Smooth muscle cell of trachea (primary cell): Measurements from ENCODE around the gene ZIK1. TPM values are rescaled to one million over a fixed set of nuclear protein-coding genes. Genes with fewer than 3 reads are reported as not detected.

Source experiments
- total RNA-seq: library from RNA; depleted of rRNA; stranded (reverse); fragments of >200 nt; gene quantifications from 2 replicates; pipeline ENCODE4 v1.2.1, GENCODE V29; 2014

Gene ZIK1
- 7.0 and 8.1 TPM in 2 replicates for total RNA-seq

DNA sequence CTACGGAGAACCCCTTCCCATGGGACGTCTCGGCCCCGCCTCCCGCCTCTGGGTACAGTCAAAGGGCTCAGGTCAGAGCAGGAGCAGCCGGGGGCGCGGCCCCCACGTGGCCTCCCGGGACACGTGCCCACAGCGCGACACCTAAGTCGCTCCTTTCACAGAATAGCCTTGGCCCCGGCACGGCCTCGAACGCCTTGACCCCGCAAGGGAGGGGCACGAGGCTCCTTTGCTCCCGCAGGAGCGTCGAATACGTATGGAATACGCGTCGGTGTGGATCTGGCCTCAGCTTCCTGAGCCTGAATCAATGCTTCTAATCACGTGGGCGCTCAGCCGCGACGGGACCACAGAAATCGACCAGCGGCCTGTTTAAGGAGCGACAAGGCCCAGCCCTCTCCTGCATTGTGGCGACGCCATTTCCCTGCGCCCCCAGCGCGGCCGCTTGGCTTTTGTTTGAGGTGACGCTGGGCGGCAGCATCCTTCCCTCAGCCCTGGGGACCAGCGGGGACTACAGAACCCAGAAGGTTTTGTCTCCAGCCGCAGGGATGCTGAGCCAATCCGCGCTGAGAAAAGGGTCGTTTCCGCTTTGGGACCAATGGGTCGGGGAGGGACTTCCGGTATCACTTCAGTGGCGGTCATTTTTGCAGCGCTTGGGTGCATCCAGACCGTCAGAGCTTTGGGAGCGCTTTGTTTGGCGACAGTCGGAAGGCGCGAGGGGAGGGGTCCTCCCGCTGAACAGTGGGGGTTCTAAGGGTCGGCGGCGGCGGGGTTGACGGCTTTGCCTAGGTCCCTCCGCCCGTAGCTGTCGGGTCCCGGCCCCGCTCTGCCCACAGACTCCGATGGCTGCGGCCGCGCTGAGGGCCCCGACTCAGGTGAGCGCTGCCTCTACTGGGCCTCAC lies at the start of gene ZIK1:
TSS of gene ZIK1 (plus strand) at position 625 of the 896 bp plus-strand sequence. CDS start at position 837, 212 bp downstream.

DNA sequence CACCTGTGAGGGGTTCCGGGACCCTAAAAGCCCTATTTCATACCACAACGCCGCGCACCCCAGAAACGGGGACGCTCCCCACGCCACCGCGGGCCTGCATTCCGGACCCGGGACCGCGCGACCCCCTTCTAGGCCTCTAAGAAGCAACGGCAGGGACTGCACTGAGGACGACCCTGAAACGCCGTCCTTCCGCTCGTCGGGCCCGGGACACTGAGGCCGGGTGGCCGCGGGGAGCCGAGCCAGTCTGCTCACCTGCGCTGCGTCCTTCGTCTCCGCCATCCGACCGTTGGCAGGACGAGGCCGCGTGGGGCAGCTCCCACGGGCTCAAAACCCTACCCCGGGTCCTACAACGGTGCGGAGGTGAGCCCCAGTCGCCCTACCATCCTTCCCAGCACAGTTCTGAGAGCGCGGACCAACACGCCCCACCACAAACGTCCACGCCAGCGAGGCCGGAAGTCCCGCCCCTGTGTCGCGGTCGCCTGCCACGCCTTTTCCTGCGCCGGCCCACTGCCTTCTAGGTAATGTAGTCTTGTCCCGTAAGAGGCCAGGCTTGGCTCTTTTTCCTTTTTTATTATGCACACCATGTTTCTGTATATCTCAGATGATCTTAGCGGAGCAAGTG lies 24.4 kb upstream of the ZIK1 start, which contains the start of gene ZNF550:
TSS of gene ZNF550 (minus strand) at position 460 of the 622 bp plus-strand sequence. CDS start at position 279, 181 bp downstream.

DNA sequence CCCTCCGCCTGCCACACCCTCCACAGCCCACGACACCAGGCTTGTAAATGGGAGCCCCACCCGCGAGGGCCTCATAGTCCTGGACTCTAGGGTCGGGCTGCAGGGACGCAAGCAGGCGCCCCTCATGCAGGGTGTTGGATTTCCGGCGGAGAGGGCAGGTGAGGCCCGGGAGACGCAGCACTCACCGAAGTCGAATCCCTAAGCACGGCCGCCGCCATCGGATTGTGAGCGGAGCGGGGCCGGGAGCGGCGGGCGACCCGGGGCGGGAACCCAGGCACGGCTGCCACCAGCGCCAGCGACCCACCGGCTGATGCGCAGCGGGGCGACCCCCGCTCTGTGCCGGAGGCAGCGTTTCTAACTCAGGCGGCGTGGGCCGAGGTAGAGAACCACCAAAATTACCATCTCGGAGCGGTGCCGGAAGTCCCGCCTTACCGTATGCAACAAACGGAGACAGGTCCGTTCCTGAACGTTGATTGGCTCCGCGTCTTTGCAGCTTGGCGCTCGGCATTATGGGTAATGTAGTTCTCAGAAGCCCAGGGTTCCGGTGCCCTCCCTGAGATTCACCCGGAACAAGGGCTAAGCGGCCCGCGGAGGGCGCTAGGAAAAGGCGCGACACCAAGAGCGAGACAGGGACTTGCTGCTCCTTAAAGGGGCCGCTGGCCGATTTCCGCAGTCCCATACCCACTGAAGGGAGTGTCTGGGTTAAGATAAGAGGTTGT lies 5.3 kb upstream of the ZIK1 start, which contains the start of gene ZNF416:
TSS of gene ZNF416 (minus strand) at position 425 of the 719 bp plus-strand sequence. CDS start at position 218, 207 bp downstream.

DNA sequence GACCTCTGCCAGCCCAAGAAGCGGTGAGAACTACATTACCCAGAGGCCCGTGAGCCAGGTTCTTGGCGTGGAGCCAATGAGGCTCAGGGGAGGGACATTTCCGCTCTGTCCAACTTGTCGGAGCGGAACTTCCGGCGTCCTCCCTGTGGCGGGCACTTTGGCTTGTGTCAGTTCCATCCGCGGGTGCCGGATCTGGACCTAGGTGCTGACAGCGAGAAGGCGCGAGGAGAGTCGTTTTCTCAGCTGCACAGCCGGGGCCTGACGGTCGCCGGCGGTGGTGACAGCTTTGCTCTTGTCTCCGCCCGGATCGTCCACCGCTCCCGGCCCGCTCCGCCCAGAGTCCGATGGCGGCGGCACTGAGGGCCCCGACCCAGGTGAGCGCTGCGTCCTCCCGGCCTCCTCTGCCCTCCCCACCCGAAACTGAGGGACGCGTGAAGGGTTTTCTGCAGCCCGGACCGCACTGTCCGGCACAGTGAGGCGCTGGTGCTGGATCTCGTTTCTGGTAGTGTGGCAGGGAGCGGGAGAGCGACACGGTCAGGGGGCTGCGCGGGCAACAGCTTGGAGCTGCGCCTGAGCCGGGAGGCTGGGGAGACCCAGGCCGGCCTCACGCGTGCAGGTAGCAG lies 15.9 kb downstream of the ZIK1 start, which contains the start of gene ZNF530:
TSS of gene ZNF530 (plus strand) at position 125 of the 623 bp plus-strand sequence. CDS start 4,461 bp downstream, outside the sequence.

DNA sequence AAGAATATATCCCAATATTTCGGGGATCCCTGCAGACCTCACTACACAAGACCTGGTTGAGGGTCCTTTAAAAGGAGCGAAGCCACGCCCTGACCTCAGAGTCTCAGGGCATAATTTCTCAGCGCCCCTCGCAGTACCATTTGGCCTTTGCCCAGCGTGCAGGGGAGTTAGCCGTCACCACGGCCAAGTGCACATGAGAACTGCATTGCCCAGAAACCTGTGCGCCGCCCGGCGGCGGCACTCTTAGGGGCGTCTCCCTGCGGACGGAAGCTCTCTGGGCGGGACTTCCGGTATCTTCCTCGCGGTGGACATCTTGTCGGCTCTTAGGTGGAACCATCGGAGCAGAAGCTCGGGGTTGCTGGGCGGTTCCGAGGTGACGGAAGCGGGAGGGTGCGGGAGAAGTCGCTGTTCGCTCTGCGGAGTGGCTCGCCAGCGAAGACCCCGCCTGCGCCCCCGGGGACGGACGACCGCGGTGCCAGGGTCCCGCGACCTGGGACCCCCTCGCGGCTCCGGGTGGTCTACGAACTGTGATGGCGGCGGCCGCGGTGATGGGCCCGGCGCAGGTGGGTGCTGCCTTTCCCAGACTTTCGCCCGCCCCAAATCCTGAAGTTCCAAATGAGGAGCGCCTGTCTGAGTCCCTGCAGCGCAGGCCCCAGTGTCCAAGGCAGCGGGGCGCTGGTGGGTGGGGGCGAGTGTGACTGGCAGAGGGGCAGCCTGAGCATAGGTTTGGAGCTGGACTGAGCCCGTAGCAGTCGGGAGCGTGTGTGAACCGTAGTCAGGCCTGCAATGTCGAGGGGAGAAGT lies 30.2 kb downstream of the ZIK1 start, which contains the start of gene ZNF134:
TSS of gene ZNF134 (plus strand) at position 302 of the 803 bp plus-strand sequence. CDS start 5,227 bp downstream, outside the sequence.

DNA sequence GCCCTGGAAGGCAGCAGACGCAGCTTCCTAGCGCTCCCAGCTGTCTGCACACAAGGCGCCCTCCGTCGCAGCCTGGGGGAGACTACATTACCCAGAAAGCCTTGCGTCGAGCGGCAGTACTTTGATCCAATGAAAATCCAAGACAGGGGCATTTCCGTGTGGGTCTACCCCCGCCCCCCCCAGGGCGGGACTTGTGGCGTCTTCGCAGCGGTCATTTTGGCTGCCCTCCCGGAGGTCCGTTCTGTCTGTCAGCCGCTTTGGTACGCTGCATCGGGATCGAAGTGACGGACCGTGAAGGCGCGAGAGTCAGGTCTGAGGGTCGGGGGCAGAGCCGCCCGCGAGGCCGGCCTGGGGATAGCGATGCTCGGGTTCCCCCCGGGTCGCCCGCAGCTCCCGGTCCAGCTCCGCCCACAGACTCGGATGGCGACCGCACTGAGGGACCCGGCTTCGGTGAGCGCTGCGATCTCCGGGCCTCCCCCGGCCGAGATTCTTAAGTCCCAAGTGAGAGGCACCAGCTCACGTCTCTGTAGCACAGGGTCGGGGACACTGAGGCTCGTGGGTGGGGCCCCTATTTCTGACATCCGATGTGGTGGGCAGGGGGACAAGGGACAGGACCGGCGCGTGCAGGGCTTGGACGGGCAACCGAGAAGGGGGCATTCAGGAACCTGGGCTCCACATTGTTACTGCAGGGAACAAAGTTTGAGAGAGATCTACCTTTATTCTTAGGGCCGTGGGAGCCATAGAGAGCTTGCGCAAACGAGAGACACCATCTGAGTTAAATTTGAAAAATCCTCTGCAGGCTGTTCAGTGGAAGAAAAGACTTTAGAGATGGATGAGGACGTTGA lies 49.3 kb downstream of the ZIK1 start, which contains the start of gene ZNF211:
TSS of gene ZNF211 (plus strand) at position 182 of the 845 bp plus-strand sequence. CDS start at position 361, 179 bp downstream.

Other genes with a start within 250 kb of the ZIK1 start
- 12.6 and 14.0 TPM in 2 replicates for gene ZNF304, start 232.9 kb upstream of the ZIK1 start, total RNA-seq
- 14.7 and 16.7 TPM in 2 replicates for gene TRAPPC2B, start 220.6 kb upstream of the ZIK1 start, total RNA-seq
- 5.1 and 7.0 TPM in 2 replicates for gene ZNF547, start 220.6 kb upstream of the ZIK1 start, total RNA-seq
- 25.6 and 28.8 TPM in 2 replicates for gene ZNF548, start 194.3 kb upstream of the ZIK1 start, total RNA-seq
- 14.1 and 16.0 TPM in 2 replicates for gene ZNF17, start 173.0 kb upstream of the ZIK1 start, total RNA-seq
- gene ZNF749, start 148.8 kb upstream of the ZIK1 start, total RNA-seq: 6.5 and 8.9 TPM in 2 replicates
- gene VN1R1, start 127.0 kb upstream of the ZIK1 start, total RNA-seq: 0.83 and 1.2 TPM in 2 replicates
- 20.0 and 28.7 TPM in 2 replicates for gene ZNF772, start 106.6 kb upstream of the ZIK1 start, total RNA-seq
- gene ZNF419, start 96.4 kb upstream of the ZIK1 start, total RNA-seq: 13.7 and 19.1 TPM in 2 replicates
- 26.2 and 40.7 TPM in 2 replicates for gene ZNF773, start 84.2 kb upstream of the ZIK1 start, total RNA-seq
- 5.6 and 6.3 TPM in 2 replicates for gene ZNF549, start 56.8 kb upstream of the ZIK1 start, total RNA-seq
- gene ZNF550, start 24.3 kb upstream of the ZIK1 start, total RNA-seq: 7.3 and 10.5 TPM in 2 replicates
- 6.8 and 6.9 TPM in 2 replicates for gene ZNF416, start 5.2 kb upstream of the ZIK1 start, total RNA-seq
- gene ZNF530, start 15.7 kb downstream of the ZIK1 start, total RNA-seq: 2.0 and 4.2 TPM in 2 replicates
- gene ZNF134, start 30.1 kb downstream of the ZIK1 start, total RNA-seq: 21.5 and 28.4 TPM in 2 replicates
- gene ZNF211, start 49.0 kb downstream of the ZIK1 start, total RNA-seq: 12.4 and 12.7 TPM in 2 replicates
- not detected in 2 replicates for gene ZSCAN4, start 84.8 kb downstream of the ZIK1 start, total RNA-seq
- 6.0 and 8.9 TPM in 2 replicates for gene ZNF551, start 97.8 kb downstream of the ZIK1 start, total RNA-seq
- gene ZNF154, start 125.1 kb downstream of the ZIK1 start, total RNA-seq: 4.9 and 5.3 TPM in 2 replicates
- gene ZNF671, start 143.5 kb downstream of the ZIK1 start, total RNA-seq: 13.9 and 15.3 TPM in 2 replicates
- 12.4 and 16.0 TPM in 2 replicates for gene ZNF776, start 162.7 kb downstream of the ZIK1 start, total RNA-seq
- gene ZNF586, start 185.5 kb downstream of the ZIK1 start, total RNA-seq: 17.5 and 20.1 TPM in 2 replicates
- 2.8 and 6.8 TPM in 2 replicates for gene ZNF552, start 230.8 kb downstream of the ZIK1 start, total RNA-seq
- 15.7 and 25.2 TPM in 2 replicates for gene ZNF587B, start 246.2 kb downstream of the ZIK1 start, total RNA-seq